HEK293 (cell line): Measurements from ENCODE around the gene PNPLA5.

Experiments used
- FEZF1 ChIP-seq: fragments of 450-650 bp; formaldehyde crosslinking; IDR thresholded peaks from 2 replicates; pipeline ENCODE4 v1.5.1; 2016; ENCODE audit warnings: missing biosample characterization, missing genetic modification characterization
- KLF9 ChIP-seq: fragments of 450-650 bp; formaldehyde crosslinking; IDR thresholded peaks from 2 replicates; pipeline ENCODE4 v1.5.1; 2016; ENCODE audit warnings: missing biosample characterization, missing genetic modification characterization, low read depth
- ZNF10 ChIP-seq: fragments of 450-650 bp; formaldehyde crosslinking; IDR thresholded peaks from 2 replicates; pipeline ENCODE4 v1.5.1; 2017; ENCODE audit warnings: missing biosample characterization, missing genetic modification characterization
- ZNF138 ChIP-seq: fragments of 450-650 bp; formaldehyde crosslinking; IDR thresholded peaks from 2 replicates; pipeline ENCODE4 v1.5.1; 2016; ENCODE audit warnings: missing biosample characterization, missing genetic modification characterization, borderline replicate concordance
- ZNF16 ChIP-seq: fragments of 450-650 bp; formaldehyde crosslinking; IDR thresholded peaks from 2 replicates; pipeline ENCODE4 v1.5.1; 2016; ENCODE audit warnings: low read depth, missing biosample characterization, missing genetic modification characterization
- ZNF660 ChIP-seq: fragments of 450-650 bp; IDR thresholded peaks from 2 replicates; pipeline ENCODE4 v1.5.1; 2018; ENCODE audit warnings: missing biosample characterization, mild to moderate bottlenecking, missing genetic modification characterization
- ZNF785 ChIP-seq: fragments of 450-650 bp; formaldehyde crosslinking; IDR thresholded peaks from 2 replicates; pipeline ENCODE4 v1.5.1; 2016; ENCODE audit warnings: missing biosample characterization, missing genetic modification characterization
- TF ChIP-seq, protein P1 (sequence below): fragments of 450-650 bp; formaldehyde crosslinking; IDR thresholded peaks from 2 replicates; pipeline ENCODE4 v1.5.1; 2017; ENCODE audit warnings: missing biosample characterization, missing genetic modification characterization
- TF ChIP-seq, protein P2 (sequence below): fragments of 450-650 bp; formaldehyde crosslinking; IDR thresholded peaks from 2 replicates; pipeline ENCODE4 v1.5.1; 2016; ENCODE audit warnings: missing biosample characterization, missing genetic modification characterization

DNA sequence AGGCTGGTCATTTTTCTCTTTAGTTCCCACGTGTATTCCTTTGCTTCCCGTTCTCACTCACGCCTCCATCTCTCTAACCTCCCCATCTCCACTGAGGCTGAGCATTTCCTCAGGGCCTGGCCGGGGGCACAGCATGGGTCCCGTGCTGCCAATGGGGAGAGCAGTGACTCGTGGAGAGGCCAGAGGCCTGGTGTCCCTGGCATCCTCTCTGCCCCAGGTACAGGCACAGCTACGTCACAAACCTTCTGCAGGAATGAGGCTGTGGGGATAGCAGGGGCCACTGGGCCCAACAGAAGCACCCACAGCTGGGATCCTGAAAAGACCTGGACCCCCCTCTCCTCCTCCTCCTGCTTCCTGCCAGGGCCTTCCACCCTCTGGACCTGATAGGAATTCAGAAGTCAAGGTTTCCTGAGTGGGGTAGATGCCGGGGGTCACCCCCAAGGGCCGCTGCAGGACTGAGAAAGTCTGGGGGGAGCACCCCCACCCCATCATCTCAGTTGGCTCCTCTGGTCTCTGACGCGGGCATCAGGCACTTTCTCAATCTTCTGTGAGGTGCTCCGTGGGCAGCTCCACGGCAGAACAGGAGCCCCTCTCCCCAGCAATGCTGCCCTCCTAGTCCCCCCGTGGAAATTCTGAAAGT lies 11.8 kb downstream of the PNPLA5 start:
- TF ChIP-seq, protein P1, sequence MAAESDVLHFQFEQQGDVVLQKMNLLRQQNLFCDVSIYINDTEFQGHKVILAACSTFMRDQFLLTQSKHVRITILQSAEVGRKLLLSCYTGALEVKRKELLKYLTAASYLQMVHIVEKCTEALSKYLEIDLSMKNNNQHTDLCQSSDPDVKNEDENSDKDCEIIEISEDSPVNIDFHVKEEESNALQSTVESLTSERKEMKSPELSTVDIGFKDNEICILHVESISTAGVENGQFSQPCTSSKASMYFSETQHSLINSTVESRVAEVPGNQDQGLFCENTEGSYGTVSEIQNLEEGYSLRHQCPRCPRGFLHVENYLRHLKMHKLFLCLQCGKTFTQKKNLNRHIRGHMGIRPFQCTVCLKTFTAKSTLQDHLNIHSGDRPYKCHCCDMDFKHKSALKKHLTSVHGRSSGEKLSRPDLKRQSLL (tag by site-specific recombination) = no peak
- TF ChIP-seq ZNF785 = no peak
- TF ChIP-seq FEZF1 = no peak
- TF ChIP-seq ZNF16 (tag by site-specific recombination) = no peak
- TF ChIP-seq, protein P2, sequence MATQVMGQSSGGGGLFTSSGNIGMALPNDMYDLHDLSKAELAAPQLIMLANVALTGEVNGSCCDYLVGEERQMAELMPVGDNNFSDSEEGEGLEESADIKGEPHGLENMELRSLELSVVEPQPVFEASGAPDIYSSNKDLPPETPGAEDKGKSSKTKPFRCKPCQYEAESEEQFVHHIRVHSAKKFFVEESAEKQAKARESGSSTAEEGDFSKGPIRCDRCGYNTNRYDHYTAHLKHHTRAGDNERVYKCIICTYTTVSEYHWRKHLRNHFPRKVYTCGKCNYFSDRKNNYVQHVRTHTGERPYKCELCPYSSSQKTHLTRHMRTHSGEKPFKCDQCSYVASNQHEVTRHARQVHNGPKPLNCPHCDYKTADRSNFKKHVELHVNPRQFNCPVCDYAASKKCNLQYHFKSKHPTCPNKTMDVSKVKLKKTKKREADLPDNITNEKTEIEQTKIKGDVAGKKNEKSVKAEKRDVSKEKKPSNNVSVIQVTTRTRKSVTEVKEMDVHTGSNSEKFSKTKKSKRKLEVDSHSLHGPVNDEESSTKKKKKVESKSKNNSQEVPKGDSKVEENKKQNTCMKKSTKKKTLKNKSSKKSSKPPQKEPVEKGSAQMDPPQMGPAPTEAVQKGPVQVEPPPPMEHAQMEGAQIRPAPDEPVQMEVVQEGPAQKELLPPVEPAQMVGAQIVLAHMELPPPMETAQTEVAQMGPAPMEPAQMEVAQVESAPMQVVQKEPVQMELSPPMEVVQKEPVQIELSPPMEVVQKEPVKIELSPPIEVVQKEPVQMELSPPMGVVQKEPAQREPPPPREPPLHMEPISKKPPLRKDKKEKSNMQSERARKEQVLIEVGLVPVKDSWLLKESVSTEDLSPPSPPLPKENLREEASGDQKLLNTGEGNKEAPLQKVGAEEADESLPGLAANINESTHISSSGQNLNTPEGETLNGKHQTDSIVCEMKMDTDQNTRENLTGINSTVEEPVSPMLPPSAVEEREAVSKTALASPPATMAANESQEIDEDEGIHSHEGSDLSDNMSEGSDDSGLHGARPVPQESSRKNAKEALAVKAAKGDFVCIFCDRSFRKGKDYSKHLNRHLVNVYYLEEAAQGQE = no peak
- no peak for TF ChIP-seq KLF9 (tag by site-specific recombination)
- TF ChIP-seq ZNF138 = no peak
- no peak for TF ChIP-seq ZNF660
- TF ChIP-seq ZNF10 (tag by site-specific recombination) = no peak
